HL-60 (cell line): ENCODE results near the gene TMEFF2.

Source experiments
- CTCF ChIP-seq: IDR thresholded peaks from one replicate; pipeline ENCODE4 v1.5.1; 2011; ENCODE audit warnings: low read length, control low read depth, inconsistent platforms; ENCODE audit not compliant: insufficient read depth
- GABPA ChIP-seq: IDR thresholded peaks from 2 replicates; pipeline ENCODE4 v1.6.1; 2012; ENCODE audit warnings: low read depth
- POLR2AphosphoS5 ChIP-seq: IDR thresholded peaks from 2 replicates; pipeline ENCODE4 v1.6.1; 2012; ENCODE audit warnings: low read depth

GRCh38 chr2:192243488-192243887 is 48.8 kb upstream of the TMEFF2 start:
- TF ChIP-seq CTCF: no peak
- no peak for TF ChIP-seq POLR2AphosphoS5
- no peak for TF ChIP-seq GABPA
